ENCODE data around the gene OSCP1.
"Not testable (repeated sequence)": the region's sequence is repeated elsewhere in the genome, so short reads cannot be mapped to it uniquely, and the experiment has no call there.

The OSCP1 gene

GRCh38 chr1:36450270-36450918 lies at the start of gene OSCP1:
OSCP1 (minus strand) TSS chr1:36450451; CDS start chr1:36450369, 82 bp downstream.
- peak; percentile 95 for DNase-seq

- DNase-seq = no peak
These were observed 47.0 kb upstream of the OSCP1 start for GRCh38 chr1:36497207-36497606.

GRCh38 chr1:36494971-36495370 lies 44.7 kb upstream of the OSCP1 start:
- no peak for DNase-seq

GRCh38 chr1:36493524-36493923 lies 43.3 kb upstream of the OSCP1 start:
- no peak for DNase-seq

- DNase-seq = no peak
These were observed 42.2 kb upstream of the OSCP1 start for GRCh38 chr1:36492491-36492890.

- DNase-seq = not testable (repeated sequence)
These were observed 39.2 kb upstream of the OSCP1 start for GRCh38 chr1:36489258-36490051.

- no peak for DNase-seq
These were observed 37.7 kb upstream of the OSCP1 start for GRCh38 chr1:36487906-36488305.

GRCh38 chr1:36487336-36487725 lies 37.1 kb upstream of the OSCP1 start:
- not testable (repeated sequence) for DNase-seq

GRCh38 chr1:36486439-36487335 lies 36.4 kb upstream of the OSCP1 start:
- peak; percentile 25 for DNase-seq

GRCh38 chr1:36486093-36486438 lies 35.8 kb upstream of the OSCP1 start:
- no peak for DNase-seq

- no peak for DNase-seq
These were observed 33.8 kb upstream of the OSCP1 start for GRCh38 chr1:36484099-36484498.

GRCh38 chr1:36482724-36483388 lies 32.6 kb upstream of the OSCP1 start, which contains the start of gene CSF3R:
CSF3R (minus strand) TSS chr1:36482913; CDS start chr1:36479496, 3,417 bp downstream.
- DNase-seq = no peak

GRCh38 chr1:36481771-36482723 lies 31.8 kb upstream of the OSCP1 start:
- no peak for DNase-seq

GRCh38 chr1:36481091-36481490 lies 30.8 kb upstream of the OSCP1 start:
- no peak for DNase-seq

- no peak for DNase-seq
These were observed 29.9 kb upstream of the OSCP1 start for GRCh38 chr1:36480161-36480560.

GRCh38 chr1:36479505-36480051 lies 29.3 kb upstream of the OSCP1 start:
- DNase-seq = no peak

GRCh38 chr1:36477615-36478014 lies 27.4 kb upstream of the OSCP1 start:
- DNase-seq = not testable (repeated sequence)

GRCh38 chr1:36476945-36477344 lies 26.7 kb upstream of the OSCP1 start:
- no peak for DNase-seq

GRCh38 chr1:36475910-36476604 lies 25.8 kb upstream of the OSCP1 start:
- no peak for DNase-seq

GRCh38 chr1:36475341-36475740 lies 25.1 kb upstream of the OSCP1 start:
- no peak for DNase-seq

- DNase-seq = no peak
These were observed 22.4 kb upstream of the OSCP1 start for GRCh38 chr1:36472656-36473055.

Data from DMS79 treated with DMSO at 0.1 percent for 48 hours (cell line).